HepG2 (cell line): ENCODE data around the gene EBF3.

Experiments used
- CREM ChIP-seq, 2 experiments: sonication (generic) in 1 of 2; formaldehyde crosslinking in 1 of 2; IDR thresholded peaks; 2 replicates each; pipeline versions ENCODE4 v1.4.0 to v1.6.1; 2016 to 2020; ENCODE audit warnings: antibody characterized with exemption in 1 of 2, mild to moderate bottlenecking in 1 of 2, missing genetic modification reagents in 1 of 2
- EZH2 ChIP-seq: conservative IDR thresholded peaks from 2 replicates; pipeline ENCODE4 v1.6.1; 2012; ENCODE audit warnings: mild to moderate bottlenecking, low read depth, low read length, moderate library complexity
- RFX3 ChIP-seq: IDR thresholded peaks from 2 replicates; pipeline ENCODE4 v1.6.1; 2016; ENCODE audit warnings: missing biosample characterization, missing genetic modification reagents
- ZBED4 ChIP-seq: sonication (generic); formaldehyde crosslinking; IDR thresholded peaks from 2 replicates; pipeline ENCODE4 v1.4.0; 2020; ENCODE audit warnings: missing genetic modification reagents, borderline replicate concordance

- TF ChIP-seq CREM (IDR thresholded peaks at IDR 0.05): no peak
- no peak for TF ChIP-seq CREM (CRISPR knock-in tag; IDR thresholded peaks at IDR 0.05)
- TF ChIP-seq ZBED4 (CRISPR knock-in tag): no peak
- no peak for TF ChIP-seq EZH2
- TF ChIP-seq RFX3 (CRISPR knock-in tag): no peak
Observed at GRCh38 chr10:129866894-129867293, 97.2 kb downstream of the EBF3 start.
